GM12891 (cell line): ENCODE results near the gene RRM1.

Source experiments
- PAX5 ChIP-seq: IDR thresholded peaks from 2 replicates; pipeline ENCODE4 v1.6.1; 2011; ENCODE audit warnings: low read length, moderate library complexity, mild to moderate bottlenecking; ENCODE audit not compliant: insufficient read depth, severe bottlenecking
- POLR2A ChIP-seq: IDR thresholded peaks from 2 replicates; pipeline ENCODE4 v1.6.1; 2011; ENCODE audit warnings: low read depth, low read length, control low read depth
- POLR2AphosphoS5 ChIP-seq: IDR thresholded peaks from 2 replicates; pipeline ENCODE4 v1.6.1; 2011; ENCODE audit warnings: low read depth, low read length, control low read depth
- POU2F2 ChIP-seq: IDR thresholded peaks from 2 replicates; pipeline ENCODE4 v1.6.1; 2011; ENCODE audit warnings: low read depth, mild to moderate bottlenecking, control low read depth, low read length, moderate library complexity
- SPI1 ChIP-seq: IDR thresholded peaks from 2 replicates; pipeline ENCODE4 v1.6.1; 2011; ENCODE audit warnings: low read depth, low read length, control low read depth

DNA sequence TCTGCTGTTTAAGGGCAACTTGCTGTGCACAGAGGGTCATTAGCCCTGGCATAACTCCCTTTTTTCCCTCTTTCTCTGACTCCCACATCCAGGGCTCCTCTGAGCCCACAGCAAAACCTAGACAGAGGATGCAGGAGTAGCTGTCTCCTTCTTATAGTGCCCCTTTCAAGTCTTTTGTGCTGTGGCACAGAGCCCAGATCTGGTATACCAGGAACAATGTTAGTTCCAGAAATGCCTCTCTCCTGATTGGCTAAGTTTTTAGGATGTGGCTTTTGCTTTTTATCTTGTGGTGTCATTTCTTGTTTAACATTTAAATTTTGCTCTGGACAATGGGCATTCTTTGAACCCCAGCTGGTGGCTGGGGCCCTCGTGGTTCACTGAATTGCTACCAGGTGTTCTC lies 25.6 kb upstream of the RRM1 start:
- TF ChIP-seq POU2F2 (no peak), POLR2A (no peak), POLR2AphosphoS5 (no peak), SPI1 (no peak), PAX5 (no peak)
